K562 (cell line): ENCODE data around the gene TBC1D25. TPM values are rescaled to one million over a fixed set of nuclear protein-coding genes. Genes with fewer than 3 reads are reported as not detected.

Experiments used
- CEBPB ChIP-seq: fragments of 450-650 bp; IDR thresholded peaks from 2 replicates; pipeline ENCODE4 v1.6.1; 2016; ENCODE audit warnings: missing genetic modification characterization, missing compliant biosample characterization
- E2F6 ChIP-seq, 2 experiments: IDR thresholded peaks; 2 replicates each; pipeline ENCODE4 v1.6.1; 2011; ENCODE audit warnings: borderline replicate concordance in 1 of 2, control low read depth in 1 of 2, low read depth in 1 of 2, low read length in 1 of 2, mild to moderate bottlenecking in 1 of 2, mixed read lengths in 1 of 2, moderate library complexity in 1 of 2; ENCODE audit not compliant: insufficient read depth in 1 of 2, insufficient read length in 1 of 2, poor library complexity in 1 of 2, severe bottlenecking in 1 of 2; ENCODE audit errors: extremely low read depth in 1 of 2
- E2F8 ChIP-seq: fragments of 450-650 bp; IDR thresholded peaks from 2 replicates; pipeline ENCODE4 v1.7.1; 2018; ENCODE audit warnings: mild to moderate bottlenecking, low read depth; ENCODE audit not compliant: partially characterized antibody
- MGA ChIP-seq: fragments of 450-650 bp; IDR thresholded peaks from 2 replicates; pipeline ENCODE4 v1.6.1; 2016; ENCODE audit warnings: mild to moderate bottlenecking, moderate library complexity
- NFATC3 ChIP-seq: fragments of 450-650 bp; IDR thresholded peaks from 2 replicates; pipeline ENCODE4 v1.6.1; 2017; ENCODE audit warnings: mild to moderate bottlenecking
- RBM15 ChIP-seq: fragments of 200-400 bp; formaldehyde crosslinking; IDR thresholded peaks from 2 replicates; pipeline ENCODE4 v1.6.1; 2018; ENCODE audit warnings: mild to moderate bottlenecking, low read length, moderate library complexity; ENCODE audit not compliant: insufficient read depth
- RFX5 ChIP-seq: IDR thresholded peaks from 2 replicates; pipeline ENCODE4 v1.6.1; 2011; ENCODE audit warnings: low read depth, mild to moderate bottlenecking, improper control_type of control experiment, low read length
- SAFB ChIP-seq: fragments of 200-400 bp; formaldehyde crosslinking; IDR thresholded peaks from 2 replicates; pipeline ENCODE4 v1.6.1; 2017; ENCODE audit warnings: low read depth, low read length, borderline replicate concordance
- SMC3 ChIP-seq: conservative IDR thresholded peaks from 2 replicates; pipeline ENCODE4 v1.6.1; 2011; ENCODE audit warnings: low read depth, low read length, improper control_type of control experiment; ENCODE audit not compliant: insufficient read depth
- SNAPC5 ChIP-seq: fragments of 250-450 bp; sonication (Bioruptor Pico); IDR thresholded peaks from 2 replicates; pipeline ENCODE4 v1.8.0; 2021; ENCODE audit warnings: moderate library complexity, mild to moderate bottlenecking, inconsistent platforms
- SPI1 ChIP-seq: IDR thresholded peaks from 2 replicates; pipeline ENCODE4 v1.6.1; 2011; ENCODE audit warnings: low read depth, low read length, control low read depth, borderline replicate concordance
- SRF ChIP-seq, 2 experiments: fragments of 250-450, 450-650 bp in 1 of 2; sonication (Bioruptor Pico) in 1 of 2; sonication (generic) in 1 of 2; formaldehyde crosslinking; IDR thresholded peaks; 2 replicates each; pipeline versions ENCODE4 v1.5.0 to v1.5.1; 2020 to 2022; ENCODE audit warnings: mild to moderate bottlenecking in 1 of 2, missing genetic modification reagents in 1 of 2
- ZNF316 ChIP-seq: fragments of 450-650 bp; IDR thresholded peaks from 2 replicates; pipeline ENCODE4 v1.6.1; 2016
- polyA plus RNA-seq, 8 experiments: library from polyadenylated mRNA; depleted of rRNA in 4 of 8; stranded (reverse) in 5 of 8; unstranded in 3 of 8; fragments of >200 nt; fragmentation: Nextera tagmentation in 2 of 8; fragmentation: Illumina TruSeq in 1 of 8; extraction: Ambion mirVana in 2 of 8; extraction: Trizol in 1 of 8; gene quantifications; 2 replicates each; pipeline versions ENCODE4 v1.2.1 to v1.2.3, GENCODE V29; 2011 to 2014; ENCODE audit warnings: inconsistent platforms in 1 of 8, missing spikeins in 1 of 8
- total RNA-seq, 7 experiments: library from RNA; depleted of rRNA in 6 of 7; stranded (reverse); fragments of >200 nt in 6 of 7; fragmentation: Illumina TruSeq in 2 of 7; extraction: Trizol in 2 of 7; gene quantifications; 2 replicates each; pipeline versions ENCODE4 v1.2.1 to v1.2.3, GENCODE V29; 2011 to 2021; ENCODE audit warnings: low replicate concordance in 1 of 7

Gene TBC1D25
- total and polyA plus RNA-seq, 9 of the 15 experiments (the other 6 are each of a cell fraction or from before 2014, with no cell fraction given), result 0.62 to 10.6 (median 3.9) TPM

- no peak for TF ChIP-seq MGA
- no peak for TF ChIP-seq SAFB
- no peak for TF ChIP-seq SRF (CRISPR knock-in tag; IDR thresholded peaks at IDR 0.05)
- TF ChIP-seq RFX5, result no peak
- TF ChIP-seq SNAPC5 (CRISPR knock-in tag), result no peak
- TF ChIP-seq NFATC3, result no peak
- no peak for TF ChIP-seq SMC3
- no peak for TF ChIP-seq E2F6 (IDR thresholded peaks at IDR 0.05; ENCODE audit: borderline replicate concordance in 1 of 2, extremely low read depth in 1 of 2, insufficient read depth in 1 of 2, insufficient read length in 1 of 2, low read depth in 1 of 2, low read length in 1 of 2, poor library complexity in 1 of 2, severe bottlenecking in 1 of 2)
- TF ChIP-seq CEBPB (tag), result no peak
- TF ChIP-seq ZNF316, result no peak
- no peak for TF ChIP-seq SPI1
- TF ChIP-seq E2F8, result no peak
- TF ChIP-seq RBM15, result no peak
Measured at GRCh38 chrX:48504261-48504660, 35.3 kb upstream of the TBC1D25 start (continued).
